ENCODE measurements around the gene GRK6. TPM values are rescaled to one million over a fixed set of nuclear protein-coding genes. Genes with fewer than 3 reads are reported as not detected.
A peak's percentile ranks its signal among the peaks of the same experiment; 100 is the strongest.

The GRK6 gene
- total RNA-seq, 1 experiment from 2014 or later = 82.3 TPM

- intact Hi-C loops (cut with micrococcal nuclease; ENCODE audit: unreplicated experiment) = loop anchor here (2.0 kb wide), 1 partner anchor 15 kb away; no protein-coding TSS in a partner anchor
Measured at GRCh38 chr5:177471610-177472356, 45.3 kb downstream of the GRK6 start.

GRCh38 chr5:177472460-177473442 lies 46.3 kb downstream of the GRK6 start:
- Histone ChIP-seq H4K20me1 (ENCODE audit: insufficient read depth) (peaks cover 24% of the 10 kb centered on the region), H3K79me2 (ENCODE audit: low read depth) (peaks cover 21% of the 10 kb centered on the region; the same call in 1 of the 2 replicates), H3K27me3 (ENCODE audit: insufficient read depth, low read depth) (no peaks in the 10 kb centered on the region), H2AFZ (0 out of 2 replicates have a peak overlapping the region, but pooled peaks have one; percentile 63), H3K9me2 (ENCODE audit: insufficient read depth) (no peaks in the 10 kb centered on the region), H3K4me3 (peak overlapping the region; percentile 79), H3K36me3 (ENCODE audit: low read depth) (no peaks in the 10 kb centered on the region), H3F3A (ENCODE audit: insufficient read depth, low read depth) (peaks cover 40% of the 10 kb centered on the region), H3K9me3 (ENCODE audit: insufficient read depth, low read depth) (no peaks in the 10 kb centered on the region), H3K4me2 (peak overlapping the region; percentile 97), H3K27ac (no peak overlapping the region), H3K4me1 (replicated peaks; ENCODE audit: insufficient read depth) (peaks cover 22% of the 10 kb centered on the region)
- ChIA-PET CTCF (interaction anchor here (0.7 to 1.1 kb wide), 2 partner anchors 13 to 15 kb away, joined by 3 read pairs; no protein-coding TSS in a partner anchor), POLR2A (ENCODE audit: unreplicated experiment) (interaction anchor here (0.6 to 2.1 kb wide), 3 partner anchors 17 to 25 kb away, joined by 3 to 6 read pairs (median 5); no protein-coding TSS in a partner anchor)
- BruUV-seq (replicated peaks) = no TSS peak
- intact Hi-C loops (cut with micrococcal nuclease; ENCODE audit: unreplicated experiment) = no loop called here
- TF ChIP-seq EZH2 (IDR thresholded peaks at IDR 0.05; ENCODE audit: low read depth) (no peak), CTCF (conservative IDR thresholded peaks at IDR 0.05) (no peak)
- peak in 1 of 2 experiments; percentile 53 for DNase-seq

More at GRCh38 chr5:177471610-177472356, 45.3 kb downstream of the GRK6 start:
- TSS peak; percentile 55 for BruUV-seq (replicated peaks)
- Histone ChIP-seq H3K4me1 (replicated peaks; ENCODE audit: insufficient read depth) (peaks cover 22% of the 10 kb centered on the region), H3K4me2 (peak overlapping the region; percentile 97), H3F3A (ENCODE audit: insufficient read depth, low read depth) (peaks cover 35% of the 10 kb centered on the region), H3K9me3 (ENCODE audit: insufficient read depth, low read depth) (no peaks in the 10 kb centered on the region), H3K4me3 (peak overlapping the region; percentile 79), H3K27ac (no peak overlapping the region), H4K20me1 (ENCODE audit: insufficient read depth) (peaks cover 24% of the 10 kb centered on the region), H3K79me2 (ENCODE audit: low read depth) (peaks cover 21% of the 10 kb centered on the region; the same call in 1 of the 2 replicates), H2AFZ (no peak overlapping the region), H3K9me2 (ENCODE audit: insufficient read depth) (no peaks in the 10 kb centered on the region), H3K27me3 (ENCODE audit: insufficient read depth, low read depth) (no peaks in the 10 kb centered on the region), H3K36me3 (ENCODE audit: low read depth) (no peaks in the 10 kb centered on the region)
- ChIA-PET POLR2A (ENCODE audit: unreplicated experiment) (interaction anchor here (0.5 to 2.1 kb wide), 4 partner anchors 16 to 26 kb away, joined by 3 to 6 read pairs (median 4); no protein-coding TSS in a partner anchor), CTCF (interaction anchor here (0.7 to 1.1 kb wide), 3 partner anchors 14 to 29 kb away, joined by 3 read pairs; no protein-coding TSS in a partner anchor)
- TF ChIP-seq EZH2 (IDR thresholded peaks at IDR 0.05; ENCODE audit: low read depth) = no peak
- TF ChIP-seq CTCF (conservative IDR thresholded peaks at IDR 0.05) = no peak
- DNase-seq = no peak
